Transverse colon (tissue), 3 donors: ENCODE results near the gene MYO9A.

Experiments
- CTCF ChIP-seq, 5 experiments: fragments of 200-600 bp in 3 of 5; fragments of 450-650 bp in 2 of 5; sonication (generic) in 3 of 5; IDR thresholded peaks; 1 replicate in 2 of 5; 2 replicates in 3 of 5; pipeline ENCODE4 v1.5.1; 2016 to 2017; ENCODE audit warnings: antibody characterized with exemption in 5 of 5, inconsistent platforms in 3 of 5, mild to moderate bottlenecking in 2 of 5, moderate library complexity in 1 of 5
- EP300 ChIP-seq: sonication (generic); formaldehyde crosslinking; IDR thresholded peaks from one replicate; pipeline ENCODE4 v1.6.1; 2017; ENCODE audit warnings: antibody characterized with exemption, low read depth
- POLR2A ChIP-seq: fragments of 450-650 bp; IDR thresholded peaks from one replicate; pipeline ENCODE4 v1.6.1; 2016; ENCODE audit warnings: antibody characterized with exemption, mild to moderate bottlenecking, moderate library complexity

- TF ChIP-seq CTCF (IDR thresholded peaks at IDR 0.05) = no peak
- TF ChIP-seq POLR2A = no peak
- TF ChIP-seq EP300 = no peak
Measured at GRCh38 chr15:71781965-71782265, 336.0 kb downstream of the MYO9A start.
